Endothelial cell of umbilical vein (primary cell): ENCODE measurements around the gene PRKCQ. TPM values are rescaled to one million over a fixed set of nuclear protein-coding genes. Genes with fewer than 3 reads are reported as not detected.

Experiments used
- BruUV-seq: library from RNA; stranded (reverse); fragments of 400-500 nt; replicated peaks from 2 replicates; lab custom pipeline; 2021; lab: Mats Ljungman, UMichigan
- CTCF ChIA-PET: fragments of 300-600, 350-600 bp; sonication (Branson Sonifier 250); formaldehyde crosslinking; loops from one replicate; lab custom pipeline; 2021; ENCODE audit warnings: antibody characterized with exemption, inconsistent platforms; lab: Charles Lee
- POLR2A ChIA-PET: fragments of 300-600, 350-600 bp; sonication (Branson Sonifier 250); formaldehyde crosslinking; loops from one replicate; lab custom pipeline; 2021; ENCODE audit warnings: antibody characterized with exemption, inconsistent platforms; lab: Charles Lee
- DNase-seq: peaks from one replicate; pipeline ENCODE4 v3.0.0-alpha.2; 2011; ENCODE audit warnings: low read depth, low spot score
- FAIRE-seq: peaks from 2 replicates; lab custom pipeline; 2011; peaks lifted over from hg19 to GRCh38; lab: Jason Lieb, UNC
- H2AFZ ChIP-seq: 2 replicates; pipeline ENCODE4 v1.6.0; 2012; ENCODE audit warnings: low read depth, low read length, control low read depth, inconsistent platforms
- H3K27ac ChIP-seq: 2 replicates; pipeline ENCODE4 v1.5.1; 2011; ENCODE audit warnings: low read depth, mild to moderate bottlenecking, control low read depth, low read length, moderate library complexity; ENCODE audit not compliant: insufficient read depth
- H3K27me3 ChIP-seq, 2 experiments: 2 replicates each; pipeline versions ENCODE4 v1.6.0 to v1.6.1; 2011; ENCODE audit warnings: low read length in 2 of 2, mixed read lengths in 1 of 2; ENCODE audit not compliant: control insufficient read depth in 2 of 2, insufficient read depth in 2 of 2
- H3K36me3 ChIP-seq, 2 experiments: 2 replicates in 1 of 2; 3 replicates in 1 of 2; pipeline ENCODE4 v1.5.1; 2011; ENCODE audit warnings: low read length in 2 of 2, mild to moderate bottlenecking in 1 of 2, moderate library complexity in 1 of 2; ENCODE audit not compliant: control insufficient read depth in 2 of 2, insufficient read depth in 2 of 2; ENCODE audit errors: extremely low read depth in 1 of 2
- H3K4me1 ChIP-seq: 3 replicates; pipeline ENCODE4 v1.5.1; 2011; ENCODE audit warnings: mild to moderate bottlenecking, low read length; ENCODE audit not compliant: control insufficient read depth, insufficient read depth; ENCODE audit errors: extremely low read depth
- H3K4me2 ChIP-seq: 2 replicates; pipeline ENCODE4 v1.6.1; 2011; ENCODE audit warnings: low read length, control low read depth, mixed read lengths; ENCODE audit not compliant: insufficient read depth
- H3K4me3 ChIP-seq, 3 experiments: fragments of 200-600 bp in 1 of 3; sonication (generic), shearing (Covaris generic) in 1 of 3; replicated peaks in 1 of 3; 2 replicates each; pipeline ENCODE4 v1.5.1; 2011 to 2016; ENCODE audit warnings: control low read depth in 3 of 3, low read length in 3 of 3, mild to moderate bottlenecking in 2 of 3, inconsistent platforms in 1 of 3, low read depth in 1 of 3, moderate library complexity in 1 of 3; ENCODE audit not compliant: insufficient read depth in 1 of 3
- H3K79me2 ChIP-seq: 2 replicates; pipeline ENCODE4 v1.6.0; 2012; ENCODE audit warnings: low read length, inconsistent platforms; ENCODE audit not compliant: control insufficient read depth, insufficient read depth
- H3K9ac ChIP-seq: replicated peaks from 2 replicates; pipeline ENCODE3; 2011; ENCODE audit warnings: low read length, control low read depth; ENCODE audit not compliant: insufficient read depth; ENCODE audit errors: extremely low read depth
- H3K9me1 ChIP-seq: replicated peaks from 3 replicates; pipeline ENCODE4 v1.6.0; 2011; ENCODE audit warnings: mild to moderate bottlenecking, low read length; ENCODE audit not compliant: control insufficient read depth, insufficient read depth; ENCODE audit errors: extremely low read depth
- H3K9me3 ChIP-seq: replicated peaks from 2 replicates; pipeline ENCODE4 v1.5.1; 2012; ENCODE audit warnings: low read length, inconsistent platforms; ENCODE audit not compliant: control insufficient read depth, insufficient read depth
- H4K20me1 ChIP-seq: replicated peaks from 2 replicates; pipeline ENCODE3; 2011; ENCODE audit warnings: mild to moderate bottlenecking, low read length; ENCODE audit not compliant: control insufficient read depth, insufficient read depth; ENCODE audit errors: extremely low read depth
- CTCF ChIP-seq, 2 donors: IDR thresholded peaks; 1 replicate in 1 of 2; 2 replicates in 1 of 2; pipeline ENCODE4 v1.5.1; 2011; ENCODE audit warnings: low read length in 2 of 2, mild to moderate bottlenecking in 2 of 2, moderate library complexity in 2 of 2, control low read depth in 1 of 2, inconsistent platforms in 1 of 2, low read depth in 1 of 2; ENCODE audit not compliant: insufficient read depth in 1 of 2; ENCODE audit errors: extremely low read depth in 1 of 2
- EZH2 ChIP-seq: IDR thresholded peaks from 2 replicates; pipeline ENCODE4 v1.6.1; 2012; ENCODE audit warnings: borderline replicate concordance, low read depth, mild to moderate bottlenecking, moderate library complexity, low read length, inconsistent platforms; ENCODE audit not compliant: severe bottlenecking
- FOS ChIP-seq: IDR thresholded peaks from 2 replicates; pipeline ENCODE4 v1.6.1; 2011; ENCODE audit warnings: mild to moderate bottlenecking, low read length, moderate library complexity, borderline replicate concordance; ENCODE audit not compliant: insufficient read depth
- GATA2 ChIP-seq: IDR thresholded peaks from 2 replicates; pipeline ENCODE4 v1.7.0; 2011; ENCODE audit warnings: low read depth, mild to moderate bottlenecking, moderate library complexity, mixed read lengths, low read length; ENCODE audit not compliant: insufficient read length, insufficient read depth
- JUN ChIP-seq: IDR thresholded peaks from 2 replicates; pipeline ENCODE4 v1.6.1; 2011; ENCODE audit warnings: borderline replicate concordance, low read depth; ENCODE audit not compliant: insufficient read length, insufficient read depth
- MYC ChIP-seq: IDR thresholded peaks from one replicate; pipeline ENCODE4 v1.6.1; 2011; ENCODE audit warnings: mild to moderate bottlenecking, low read depth, low read length
- POLR2A ChIP-seq: IDR thresholded peaks from 2 replicates; pipeline ENCODE4 v1.6.1; 2012; ENCODE audit warnings: low read depth, mild to moderate bottlenecking, control low read depth, low read length
- POLR2AphosphoS5 ChIP-seq: IDR thresholded peaks from 2 replicates; pipeline ENCODE4 v1.6.1; 2012; ENCODE audit warnings: low read depth, mild to moderate bottlenecking, control low read depth, low read length, moderate library complexity; ENCODE audit not compliant: insufficient read depth
- dilution Hi-C: fragments of 300-500 bp; cut with MboI; formaldehyde crosslinking; loops from one replicate; pipeline ENCODE4 v1.15.0; 2019; ENCODE audit warnings: low sequenced_read_pairs; ENCODE audit not compliant: extremely low pct_ligation_motif_present
- intact Hi-C: fragments of 100-400 bp; cut with micrococcal nuclease; formaldehyde crosslinking; loops from one replicate; pipeline ENCODE4 v1.10.0; 2022
- polyA plus RNA-seq, 4 experiments: library from polyadenylated mRNA; depleted of rRNA in 3 of 4; stranded (reverse) in 3 of 4; unstranded in 1 of 4; fragments of >200 nt; gene quantifications; 2 replicates each; pipeline versions ENCODE4 v1.2.1 to v1.2.3, GENCODE V29; 2011 to 2012; ENCODE audit warnings: missing spikeins in 1 of 4
- total RNA-seq: library from RNA; stranded (reverse); gene quantifications from 2 replicates; pipeline ENCODE4 v1.2.3, GENCODE V29; 2021
- TF ChIP-seq, protein P1 (sequence below): IDR thresholded peaks from 2 replicates; pipeline ENCODE4 v1.6.1; 2011; ENCODE audit not compliant: insufficient read depth, insufficient read length

Gene PRKCQ
- total and polyA plus RNA-seq, 2 donors (not counting 3 experiments of a cell fraction or from before 2014, with no cell fraction given) = 0.32 to 0.55 TPM

DNA sequence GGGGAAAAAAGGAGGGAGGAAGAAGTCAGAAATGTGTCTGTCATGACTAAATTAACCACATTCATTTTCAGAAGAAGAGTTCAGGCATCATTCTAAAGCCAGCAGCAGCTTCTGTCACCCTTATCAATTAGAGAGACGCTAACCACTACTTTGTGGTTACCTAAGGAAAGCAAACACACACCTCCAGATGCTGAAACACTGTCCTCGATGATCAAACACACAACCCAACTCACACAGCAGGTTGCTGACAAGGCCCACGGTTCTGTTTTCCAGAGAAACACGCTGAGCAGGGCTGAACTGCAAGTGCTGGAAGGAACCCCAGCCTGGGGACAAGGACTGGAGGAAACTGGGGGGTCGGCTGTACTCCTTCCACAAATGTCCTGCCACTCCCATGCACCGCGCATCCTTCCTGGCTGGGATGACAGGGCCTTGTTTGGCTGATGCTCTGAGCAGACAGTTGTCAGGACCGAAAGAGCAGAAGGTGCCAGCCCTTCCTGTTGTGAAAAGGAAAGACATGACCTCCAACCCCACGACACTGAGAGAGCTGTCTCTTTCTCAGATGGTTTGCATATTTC is 36.6 kb downstream of the PRKCQ start:
- H2AFZ ChIP-seq = no peak overlapping the region
- no peak overlapping the region for H3K27ac ChIP-seq
- no peak overlapping the region for H3K9ac ChIP-seq
- H3K79me2 ChIP-seq = no peaks in the 10 kb centered on the region
- intact Hi-C loops (no loop called here), dilution Hi-C loops (no loop called here)
- H4K20me1 ChIP-seq = no peaks in the 10 kb centered on the region
- no peaks in the 10 kb centered on the region for H3K27me3 ChIP-seq
- H3K4me1 ChIP-seq = no peaks in the 10 kb centered on the region
- POLR2A ChIA-PET = no interaction called here
- CTCF ChIA-PET = no interaction called here
- no peaks in the 10 kb centered on the region for H3K9me1 ChIP-seq
- H3K4me3 ChIP-seq = no peak overlapping the region
- no peaks in the 10 kb centered on the region for H3K9me3 ChIP-seq
- no peaks in the 10 kb centered on the region for H3K36me3 ChIP-seq
- no peak for FAIRE-seq
- BruUV-seq = no TSS peak
- DNase-seq = no peak
- TF ChIP-seq EZH2 (no peak), GATA2 (no peak), MYC (no peak), CTCF (IDR thresholded peaks at IDR 0.05; ENCODE audit: extremely low read depth in 1 of 2, insufficient read depth in 1 of 2, low read depth in 1 of 2, low read length in 2 of 2) (no peak), POLR2A (no peak), JUN (no peak), FOS (no peak), POLR2AphosphoS5 (no peak)
- TF ChIP-seq, protein P1, sequence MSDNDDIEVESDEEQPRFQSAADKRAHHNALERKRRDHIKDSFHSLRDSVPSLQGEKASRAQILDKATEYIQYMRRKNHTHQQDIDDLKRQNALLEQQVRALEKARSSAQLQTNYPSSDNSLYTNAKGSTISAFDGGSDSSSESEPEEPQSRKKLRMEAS = no peak
- no peak overlapping the region for H3K4me2 ChIP-seq
